Measurements from ENCODE around the gene PDIA5.

Gene PDIA5

DNA sequence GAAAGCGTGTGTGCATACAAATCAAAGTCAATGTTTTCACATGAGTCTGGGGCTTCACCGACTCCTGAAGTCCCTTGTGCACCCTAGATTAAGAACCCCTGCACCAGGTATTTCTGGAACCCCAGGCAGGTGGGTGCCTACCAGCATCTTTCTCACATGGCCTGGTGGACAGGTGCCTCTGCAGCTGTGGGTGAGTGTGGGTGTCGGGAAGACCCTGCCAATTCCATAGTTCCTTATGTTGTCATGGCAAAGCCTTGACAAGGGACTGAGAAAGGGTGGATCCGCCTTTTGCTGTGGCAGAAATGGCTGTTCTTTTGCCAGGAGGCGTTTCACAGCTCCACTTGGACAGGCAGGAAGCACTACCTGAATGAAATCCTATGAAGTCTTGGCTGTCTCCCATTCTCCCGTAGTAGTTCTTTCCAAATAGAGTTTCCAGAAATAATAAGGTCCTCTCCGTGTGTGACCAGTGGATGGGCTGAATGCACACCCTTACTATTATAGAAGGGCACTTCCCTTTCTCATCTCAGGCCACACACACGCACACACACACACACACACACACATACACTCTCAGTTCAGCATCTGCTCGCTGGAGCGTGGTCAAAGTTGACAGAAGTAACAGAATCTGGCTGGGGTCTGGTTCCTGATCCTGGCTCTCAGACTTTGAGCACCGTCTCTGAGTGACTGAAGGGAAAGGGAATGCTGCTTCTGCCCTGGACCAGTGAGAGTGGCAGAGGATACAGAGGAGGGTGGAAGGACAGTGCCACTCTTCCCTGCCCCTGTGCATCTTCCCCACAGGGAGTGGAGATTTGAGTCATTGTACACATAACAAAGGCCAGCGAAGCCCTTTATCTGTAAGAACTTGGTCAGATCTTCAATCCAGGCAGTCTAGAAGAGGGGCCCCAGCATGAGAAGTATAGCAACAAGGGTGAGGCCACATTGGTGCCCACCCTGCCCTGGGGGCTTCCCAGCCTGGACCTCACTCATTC, 38.7 kb downstream of the PDIA5 start:
- 0 out of 2 replicates have a peak, but pooled peaks cover 4% of the 10 kb centered on the region for H4K20me1 ChIP-seq (ENCODE audit: control insufficient read depth, insufficient read depth, low read depth, low read length)
- H3K4me2 ChIP-seq (ENCODE audit: low read length): no peak overlapping the region
- no peaks in the 10 kb centered on the region; the same call in 1 of the 2 replicates for H3K36me3 ChIP-seq (ENCODE audit: control insufficient read depth, low read length)
- no peaks in the 10 kb centered on the region for H3K9me3 ChIP-seq (ENCODE audit: control insufficient read depth, insufficient read depth, low read length)
- no peaks in the 10 kb centered on the region for H3K79me2 ChIP-seq (ENCODE audit: control insufficient read depth, low read length)
- H3K4me1 ChIP-seq (ENCODE audit: control insufficient read depth, low read length): peaks cover 12% of the 10 kb centered on the region
- no peak overlapping the region for H3K27ac ChIP-seq (ENCODE audit: low read depth, low read length)
- no peaks in the 10 kb centered on the region for H3K9me2 ChIP-seq (replicated peaks; ENCODE audit: control insufficient read depth, low read length)
- no peaks in the 10 kb centered on the region for H3F3A ChIP-seq (ENCODE audit: control insufficient read depth, insufficient read depth)
- no peaks in the 10 kb centered on the region for H3K27me3 ChIP-seq (ENCODE audit: control insufficient read depth, low read length)
- H3K4me3 ChIP-seq (ENCODE audit: low read length): no peak overlapping the region
- TF ChIP-seq EZH2phosphoT487 (IDR thresholded peaks at IDR 0.05; ENCODE audit: borderline replicate concordance, low read length): no peak
- TF ChIP-seq, protein P1, sequence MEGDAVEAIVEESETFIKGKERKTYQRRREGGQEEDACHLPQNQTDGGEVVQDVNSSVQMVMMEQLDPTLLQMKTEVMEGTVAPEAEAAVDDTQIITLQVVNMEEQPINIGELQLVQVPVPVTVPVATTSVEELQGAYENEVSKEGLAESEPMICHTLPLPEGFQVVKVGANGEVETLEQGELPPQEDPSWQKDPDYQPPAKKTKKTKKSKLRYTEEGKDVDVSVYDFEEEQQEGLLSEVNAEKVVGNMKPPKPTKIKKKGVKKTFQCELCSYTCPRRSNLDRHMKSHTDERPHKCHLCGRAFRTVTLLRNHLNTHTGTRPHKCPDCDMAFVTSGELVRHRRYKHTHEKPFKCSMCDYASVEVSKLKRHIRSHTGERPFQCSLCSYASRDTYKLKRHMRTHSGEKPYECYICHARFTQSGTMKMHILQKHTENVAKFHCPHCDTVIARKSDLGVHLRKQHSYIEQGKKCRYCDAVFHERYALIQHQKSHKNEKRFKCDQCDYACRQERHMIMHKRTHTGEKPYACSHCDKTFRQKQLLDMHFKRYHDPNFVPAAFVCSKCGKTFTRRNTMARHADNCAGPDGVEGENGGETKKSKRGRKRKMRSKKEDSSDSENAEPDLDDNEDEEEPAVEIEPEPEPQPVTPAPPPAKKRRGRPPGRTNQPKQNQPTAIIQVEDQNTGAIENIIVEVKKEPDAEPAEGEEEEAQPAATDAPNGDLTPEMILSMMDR (IDR thresholded peaks at IDR 0.05; ENCODE audit: low read depth, low read length, poor library complexity, severe bottlenecking): no peak

- Histone ChIP-seq H3K4me2 (ENCODE audit: low read length) (no peak overlapping the region), H3K9me3 (ENCODE audit: control insufficient read depth, insufficient read depth, low read length) (no peaks in the 10 kb centered on the region), H3K9me2 (replicated peaks; ENCODE audit: control insufficient read depth, low read length) (no peaks in the 10 kb centered on the region), H4K20me1 (ENCODE audit: control insufficient read depth, insufficient read depth, low read depth, low read length) (no peaks in the 10 kb centered on the region), H3K4me1 (ENCODE audit: control insufficient read depth, low read length) (peaks cover 14% of the 10 kb centered on the region), H3K27ac (ENCODE audit: low read depth, low read length) (no peak overlapping the region), H3K79me2 (ENCODE audit: control insufficient read depth, low read length) (no peaks in the 10 kb centered on the region), H3K27me3 (ENCODE audit: control insufficient read depth, low read length) (peaks cover 6% of the 10 kb centered on the region; the same call in 1 of the 2 replicates), H3K4me3 (ENCODE audit: low read length) (no peak overlapping the region), H3F3A (ENCODE audit: control insufficient read depth, insufficient read depth) (no peaks in the 10 kb centered on the region), H3K36me3 (ENCODE audit: control insufficient read depth, low read length) (no peaks in the 10 kb centered on the region)
- TF ChIP-seq, protein P1 (IDR thresholded peaks at IDR 0.05; ENCODE audit: low read depth, low read length, poor library complexity, severe bottlenecking): no peak
- TF ChIP-seq EZH2phosphoT487 (IDR thresholded peaks at IDR 0.05; ENCODE audit: borderline replicate concordance, low read length): no peak
Measured at GRCh38 chr3:123110282-123110975, 43.6 kb downstream of the PDIA5 start.

- no peak overlapping the region for H3K27ac ChIP-seq (ENCODE audit: low read depth, low read length)
- H3K9me2 ChIP-seq (replicated peaks; ENCODE audit: control insufficient read depth, low read length): no peaks in the 10 kb centered on the region
- no peaks in the 10 kb centered on the region for H3K36me3 ChIP-seq (ENCODE audit: control insufficient read depth, low read length)
- no peaks in the 10 kb centered on the region for H4K20me1 ChIP-seq (ENCODE audit: control insufficient read depth, insufficient read depth, low read depth, low read length)
- H3K4me1 ChIP-seq (ENCODE audit: control insufficient read depth, low read length): peaks cover 9% of the 10 kb centered on the region
- TF ChIP-seq, protein P1 (IDR thresholded peaks at IDR 0.05; ENCODE audit: low read depth, low read length, poor library complexity, severe bottlenecking): no peak
- TF ChIP-seq EZH2phosphoT487 (IDR thresholded peaks at IDR 0.05; ENCODE audit: borderline replicate concordance, low read length): no peak
- no peaks in the 10 kb centered on the region for H3K79me2 ChIP-seq (ENCODE audit: control insufficient read depth, low read length)
- H3K4me3 ChIP-seq (ENCODE audit: low read length): no peak overlapping the region
- no peaks in the 10 kb centered on the region for H3K9me3 ChIP-seq (ENCODE audit: control insufficient read depth, insufficient read depth, low read length)
- no peak overlapping the region for H3K4me2 ChIP-seq (ENCODE audit: low read length)
- H3K27me3 ChIP-seq (ENCODE audit: control insufficient read depth, low read length): peaks cover 6% of the 10 kb centered on the region; the same call in 1 of the 2 replicates
- H3F3A ChIP-seq (ENCODE audit: control insufficient read depth, insufficient read depth): no peaks in the 10 kb centered on the region
Measured at GRCh38 chr3:123110976-123111615, 44.3 kb downstream of the PDIA5 start.
